Measurements from ENCODE around the gene ITGBL1. TPM values are rescaled to one million over a fixed set of nuclear protein-coding genes. Genes with fewer than 3 reads are reported as not detected.

Gene ITGBL1
- total and polyA plus RNA-seq, 2 of the 13 experiments (the other 11 are each of a cell fraction or from before 2014, with no cell fraction given): 0.02 TPM; not detected in 1

DNA sequence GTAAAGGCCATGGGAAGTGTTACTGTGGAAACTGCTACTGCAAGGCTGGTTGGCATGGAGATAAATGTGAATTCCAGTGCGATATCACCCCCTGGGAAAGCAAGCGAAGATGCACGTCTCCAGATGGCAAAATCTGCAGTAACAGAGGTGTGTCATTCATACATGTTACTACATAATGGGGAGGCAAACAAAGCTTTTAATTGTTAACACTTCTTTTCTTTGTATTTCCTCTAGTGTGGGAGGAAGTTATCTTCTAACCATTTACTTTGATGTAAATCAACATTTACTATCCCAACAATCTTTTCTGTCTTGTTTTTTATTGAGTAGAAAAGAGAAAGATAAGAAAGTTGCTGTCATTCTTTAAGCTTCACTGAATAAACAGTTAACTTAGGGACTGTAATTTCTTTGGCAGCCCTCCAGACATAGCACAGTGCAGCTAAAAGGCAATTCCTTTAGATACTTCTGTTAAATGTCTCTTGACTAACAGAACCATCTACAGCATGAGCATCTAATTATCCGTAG lies 126.9 kb downstream of the ITGBL1 start (continued):
- TF ChIP-seq, protein P1, sequence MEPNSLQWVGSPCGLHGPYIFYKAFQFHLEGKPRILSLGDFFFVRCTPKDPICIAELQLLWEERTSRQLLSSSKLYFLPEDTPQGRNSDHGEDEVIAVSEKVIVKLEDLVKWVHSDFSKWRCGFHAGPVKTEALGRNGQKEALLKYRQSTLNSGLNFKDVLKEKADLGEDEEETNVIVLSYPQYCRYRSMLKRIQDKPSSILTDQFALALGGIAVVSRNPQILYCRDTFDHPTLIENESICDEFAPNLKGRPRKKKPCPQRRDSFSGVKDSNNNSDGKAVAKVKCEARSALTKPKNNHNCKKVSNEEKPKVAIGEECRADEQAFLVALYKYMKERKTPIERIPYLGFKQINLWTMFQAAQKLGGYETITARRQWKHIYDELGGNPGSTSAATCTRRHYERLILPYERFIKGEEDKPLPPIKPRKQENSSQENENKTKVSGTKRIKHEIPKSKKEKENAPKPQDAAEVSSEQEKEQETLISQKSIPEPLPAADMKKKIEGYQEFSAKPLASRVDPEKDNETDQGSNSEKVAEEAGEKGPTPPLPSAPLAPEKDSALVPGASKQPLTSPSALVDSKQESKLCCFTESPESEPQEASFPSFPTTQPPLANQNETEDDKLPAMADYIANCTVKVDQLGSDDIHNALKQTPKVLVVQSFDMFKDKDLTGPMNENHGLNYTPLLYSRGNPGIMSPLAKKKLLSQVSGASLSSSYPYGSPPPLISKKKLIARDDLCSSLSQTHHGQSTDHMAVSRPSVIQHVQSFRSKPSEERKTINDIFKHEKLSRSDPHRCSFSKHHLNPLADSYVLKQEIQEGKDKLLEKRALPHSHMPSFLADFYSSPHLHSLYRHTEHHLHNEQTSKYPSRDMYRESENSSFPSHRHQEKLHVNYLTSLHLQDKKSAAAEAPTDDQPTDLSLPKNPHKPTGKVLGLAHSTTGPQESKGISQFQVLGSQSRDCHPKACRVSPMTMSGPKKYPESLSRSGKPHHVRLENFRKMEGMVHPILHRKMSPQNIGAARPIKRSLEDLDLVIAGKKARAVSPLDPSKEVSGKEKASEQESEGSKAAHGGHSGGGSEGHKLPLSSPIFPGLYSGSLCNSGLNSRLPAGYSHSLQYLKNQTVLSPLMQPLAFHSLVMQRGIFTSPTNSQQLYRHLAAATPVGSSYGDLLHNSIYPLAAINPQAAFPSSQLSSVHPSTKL (CRISPR knock-in tag; IDR thresholded peaks at IDR 0.05): peak; percentile 80
- TF ChIP-seq CREM (IDR thresholded peaks at IDR 0.05) (peak; percentile 37; the same call in 1 of the 2 replicates), CREM (CRISPR knock-in tag; IDR thresholded peaks at IDR 0.05) (no peak), MAFG (CRISPR knock-in tag; IDR thresholded peaks at IDR 0.05) (no peak), BCL6 (CRISPR knock-in tag; IDR thresholded peaks at IDR 0.05) (no peak), GFI1 (CRISPR knock-in tag; IDR thresholded peaks at IDR 0.05; ENCODE audit: borderline replicate concordance) (no peak), TOE1 (CRISPR knock-in tag; IDR thresholded peaks at IDR 0.05) (no peak), SP1 (IDR thresholded peaks at IDR 0.05) (no peak), SP1 (CRISPR knock-in tag; IDR thresholded peaks at IDR 0.05) (no peak), KLF9 (CRISPR knock-in tag; IDR thresholded peaks at IDR 0.05; ENCODE audit: low read depth) (no peak), MIER2 (CRISPR knock-in tag; IDR thresholded peaks at IDR 0.05) (no peak), MED1 (CRISPR knock-in tag; IDR thresholded peaks at IDR 0.05) (no peak), SOX13 (IDR thresholded peaks at IDR 0.05) (no peak), SOX13 (CRISPR knock-in tag; conservative IDR thresholded peaks at IDR 0.05 in 1 of 2, IDR thresholded peaks at IDR 0.05 in 1 of 2) (peak in 1 of 2 experiments; percentile 79; a peak in 2 of 4 replicates), ELF3 (CRISPR knock-in tag; IDR thresholded peaks at IDR 0.05) (peak; percentile 33; the same call in 1 of the 2 replicates), ZSCAN29 (CRISPR knock-in tag; conservative IDR thresholded peaks at IDR 0.05) (no peak)
- TF ChIP-seq, protein P2, sequence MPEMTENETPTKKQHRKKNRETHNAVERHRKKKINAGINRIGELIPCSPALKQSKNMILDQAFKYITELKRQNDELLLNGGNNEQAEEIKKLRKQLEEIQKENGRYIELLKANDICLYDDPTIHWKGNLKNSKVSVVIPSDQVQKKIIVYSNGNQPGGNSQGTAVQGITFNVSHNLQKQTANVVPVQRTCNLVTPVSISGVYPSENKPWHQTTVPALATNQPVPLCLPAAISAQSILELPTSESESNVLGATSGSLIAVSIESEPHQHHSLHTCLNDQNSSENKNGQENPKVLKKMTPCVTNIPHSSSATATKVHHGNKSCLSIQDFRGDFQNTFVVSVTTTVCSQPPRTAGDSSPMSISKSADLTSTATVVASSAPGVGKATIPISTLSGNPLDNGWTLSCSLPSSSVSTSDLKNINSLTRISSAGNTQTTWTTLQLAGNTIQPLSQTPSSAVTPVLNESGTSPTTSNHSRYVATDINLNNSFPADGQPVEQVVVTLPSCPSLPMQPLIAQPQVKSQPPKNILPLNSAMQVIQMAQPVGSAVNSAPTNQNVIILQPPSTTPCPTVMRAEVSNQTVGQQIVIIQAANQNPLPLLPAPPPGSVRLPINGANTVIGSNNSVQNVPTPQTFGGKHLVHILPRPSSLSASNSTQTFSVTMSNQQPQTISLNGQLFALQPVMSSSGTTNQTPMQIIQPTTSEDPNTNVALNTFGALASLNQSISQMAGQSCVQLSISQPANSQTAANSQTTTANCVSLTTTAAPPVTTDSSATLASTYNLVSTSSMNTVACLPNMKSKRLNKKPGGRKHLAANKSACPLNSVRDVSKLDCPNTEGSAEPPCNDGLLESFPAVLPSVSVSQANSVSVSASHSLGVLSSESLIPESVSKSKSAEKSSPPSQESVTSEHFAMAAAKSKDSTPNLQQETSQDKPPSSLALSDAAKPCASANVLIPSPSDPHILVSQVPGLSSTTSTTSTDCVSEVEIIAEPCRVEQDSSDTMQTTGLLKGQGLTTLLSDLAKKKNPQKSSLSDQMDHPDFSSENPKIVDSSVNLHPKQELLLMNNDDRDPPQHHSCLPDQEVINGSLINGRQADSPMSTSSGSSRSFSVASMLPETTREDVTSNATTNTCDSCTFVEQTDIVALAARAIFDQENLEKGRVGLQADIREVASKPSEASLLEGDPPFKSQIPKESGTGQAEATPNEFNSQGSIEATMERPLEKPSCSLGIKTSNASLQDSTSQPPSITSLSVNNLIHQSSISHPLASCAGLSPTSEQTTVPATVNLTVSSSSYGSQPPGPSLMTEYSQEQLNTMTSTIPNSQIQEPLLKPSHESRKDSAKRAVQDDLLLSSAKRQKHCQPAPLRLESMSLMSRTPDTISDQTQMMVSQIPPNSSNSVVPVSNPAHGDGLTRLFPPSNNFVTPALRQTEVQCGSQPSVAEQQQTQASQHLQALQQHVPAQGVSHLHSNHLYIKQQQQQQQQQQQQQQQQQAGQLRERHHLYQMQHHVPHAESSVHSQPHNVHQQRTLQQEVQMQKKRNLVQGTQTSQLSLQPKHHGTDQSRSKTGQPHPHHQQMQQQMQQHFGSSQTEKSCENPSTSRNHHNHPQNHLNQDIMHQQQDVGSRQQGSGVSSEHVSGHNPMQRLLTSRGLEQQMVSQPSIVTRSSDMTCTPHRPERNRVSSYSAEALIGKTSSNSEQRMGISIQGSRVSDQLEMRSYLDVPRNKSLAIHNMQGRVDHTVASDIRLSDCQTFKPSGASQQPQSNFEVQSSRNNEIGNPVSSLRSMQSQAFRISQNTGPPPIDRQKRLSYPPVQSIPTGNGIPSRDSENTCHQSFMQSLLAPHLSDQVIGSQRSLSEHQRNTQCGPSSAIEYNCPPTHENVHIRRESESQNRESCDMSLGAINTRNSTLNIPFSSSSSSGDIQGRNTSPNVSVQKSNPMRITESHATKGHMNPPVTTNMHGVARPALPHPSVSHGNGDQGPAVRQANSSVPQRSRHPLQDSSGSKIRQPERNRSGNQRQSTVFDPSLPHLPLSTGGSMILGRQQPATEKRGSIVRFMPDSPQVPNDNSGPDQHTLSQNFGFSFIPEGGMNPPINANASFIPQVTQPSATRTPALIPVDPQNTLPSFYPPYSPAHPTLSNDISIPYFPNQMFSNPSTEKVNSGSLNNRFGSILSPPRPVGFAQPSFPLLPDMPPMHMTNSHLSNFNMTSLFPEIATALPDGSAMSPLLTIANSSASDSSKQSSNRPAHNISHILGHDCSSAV (CRISPR knock-in tag; IDR thresholded peaks at IDR 0.05; ENCODE audit: borderline replicate concordance): no peak
- TF ChIP-seq, protein P3, sequence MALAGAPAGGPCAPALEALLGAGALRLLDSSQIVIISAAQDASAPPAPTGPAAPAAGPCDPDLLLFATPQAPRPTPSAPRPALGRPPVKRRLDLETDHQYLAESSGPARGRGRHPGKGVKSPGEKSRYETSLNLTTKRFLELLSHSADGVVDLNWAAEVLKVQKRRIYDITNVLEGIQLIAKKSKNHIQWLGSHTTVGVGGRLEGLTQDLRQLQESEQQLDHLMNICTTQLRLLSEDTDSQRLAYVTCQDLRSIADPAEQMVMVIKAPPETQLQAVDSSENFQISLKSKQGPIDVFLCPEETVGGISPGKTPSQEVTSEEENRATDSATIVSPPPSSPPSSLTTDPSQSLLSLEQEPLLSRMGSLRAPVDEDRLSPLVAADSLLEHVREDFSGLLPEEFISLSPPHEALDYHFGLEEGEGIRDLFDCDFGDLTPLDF (CRISPR knock-in tag; IDR thresholded peaks at IDR 0.05): no peak

Measured in HepG2 (cell line).